GM19035 (cell line): Measurements from ENCODE around the gene FIP1L1.
"Not testable (repeated sequence)": the region's sequence is repeated elsewhere in the genome, so short reads cannot be mapped to it uniquely, and the experiment has no call there.

Experiments used
- ATAC-seq: cut with Tn5 transposase; IDR thresholded peaks from one replicate; pipeline ENCODE4 v1.9.1; 2021; ENCODE audit not compliant: unreplicated experiment

Gene FIP1L1

DNA sequence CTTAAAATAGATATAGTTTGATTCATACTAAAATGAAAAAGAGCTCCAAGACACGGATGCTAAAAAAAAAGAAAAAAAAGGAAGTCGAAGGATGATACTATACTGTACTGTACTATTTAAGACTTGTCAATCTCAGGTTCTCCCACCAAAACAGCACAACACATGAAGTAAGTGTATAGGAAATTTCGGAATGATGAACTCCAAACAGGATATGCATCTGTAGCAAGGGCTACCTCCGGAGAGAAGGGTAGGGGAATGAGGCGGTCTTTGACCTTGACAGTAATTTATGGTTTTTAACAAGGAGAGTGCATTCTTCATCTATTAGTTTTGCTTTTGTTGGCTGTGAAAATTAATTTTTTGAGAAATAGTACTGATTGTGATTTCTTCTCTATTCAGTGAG is 541 bp upstream of the FIP1L1 start:
- ATAC-seq: no peak

DNA sequence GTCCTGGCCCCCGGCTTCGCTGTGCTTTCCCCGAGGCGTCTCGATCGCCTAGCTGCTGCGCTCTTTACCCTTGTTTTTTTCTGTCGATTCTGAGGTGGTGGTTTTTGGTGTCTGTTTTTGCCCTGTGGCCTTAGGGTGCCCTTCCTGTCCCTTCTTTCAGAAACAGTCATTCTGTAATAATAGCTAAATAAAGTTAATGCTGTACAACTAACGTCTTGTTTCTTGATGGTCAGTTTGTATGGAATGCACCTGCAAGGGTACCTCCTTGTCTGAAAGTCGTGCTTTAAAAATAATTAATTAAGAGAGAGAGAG is 686 bp downstream of the FIP1L1 start:
- peak; percentile 43 for ATAC-seq

DNA sequence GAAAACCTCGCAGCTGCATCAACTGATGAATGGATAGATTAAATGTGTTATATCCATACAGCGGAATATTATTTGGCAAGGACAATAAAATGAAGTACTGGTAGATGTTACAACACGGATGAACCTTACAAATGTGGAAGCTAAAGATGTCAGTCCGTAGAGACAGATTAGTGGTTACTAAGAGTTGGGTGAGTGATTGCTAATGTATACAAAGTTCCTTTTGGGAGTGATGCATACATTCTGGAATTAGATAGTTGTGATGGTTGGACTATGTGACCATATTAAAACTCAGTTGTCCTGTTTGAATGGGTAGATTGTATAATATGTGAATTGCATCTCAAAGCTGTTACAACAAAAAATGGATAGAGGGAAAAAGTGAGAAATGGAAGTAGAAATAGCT is 2.8 kb downstream of the FIP1L1 start:
- ATAC-seq: no peak

DNA sequence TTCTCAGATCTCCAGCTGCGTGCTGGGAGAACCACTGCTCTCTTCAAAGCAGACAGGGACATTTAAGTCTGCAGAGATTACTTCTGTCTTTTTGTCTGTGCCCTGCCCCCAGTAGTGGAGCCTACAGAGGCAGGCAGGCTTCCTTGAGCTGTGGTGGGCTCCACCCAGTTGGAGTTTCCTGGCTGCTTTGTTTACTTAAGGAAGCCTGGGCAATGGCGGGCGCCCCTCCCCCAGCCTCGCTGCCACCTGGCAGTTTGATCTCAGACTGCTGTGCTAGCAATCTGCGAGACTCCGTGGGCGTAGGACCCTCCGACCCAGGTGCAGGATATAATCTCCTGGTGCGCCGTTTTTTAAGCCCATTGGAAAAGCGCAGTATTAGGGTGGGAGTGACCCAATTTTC is 32.0 kb downstream of the FIP1L1 start:
- ATAC-seq: not testable (repeated sequence)

DNA sequence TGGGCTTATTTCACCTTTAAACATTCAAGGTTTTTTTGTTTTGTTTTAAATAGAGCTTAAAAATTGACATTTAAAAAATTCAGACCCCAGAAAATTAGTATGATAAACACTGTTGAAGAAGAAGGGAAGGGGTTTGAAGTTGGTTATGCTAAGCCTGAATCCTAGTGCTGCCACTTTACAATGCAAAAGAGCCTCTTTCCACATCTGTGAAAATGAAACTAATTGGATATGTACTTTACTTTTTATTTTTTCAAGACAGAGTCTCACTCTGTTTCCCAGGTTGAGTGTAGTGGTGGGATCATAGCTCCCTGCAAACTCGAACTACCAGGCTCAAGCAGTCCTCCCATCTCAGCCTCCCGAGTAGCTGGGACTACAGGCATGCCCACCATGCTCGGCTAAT is 41.8 kb downstream of the FIP1L1 start:
- ATAC-seq: no peak

DNA sequence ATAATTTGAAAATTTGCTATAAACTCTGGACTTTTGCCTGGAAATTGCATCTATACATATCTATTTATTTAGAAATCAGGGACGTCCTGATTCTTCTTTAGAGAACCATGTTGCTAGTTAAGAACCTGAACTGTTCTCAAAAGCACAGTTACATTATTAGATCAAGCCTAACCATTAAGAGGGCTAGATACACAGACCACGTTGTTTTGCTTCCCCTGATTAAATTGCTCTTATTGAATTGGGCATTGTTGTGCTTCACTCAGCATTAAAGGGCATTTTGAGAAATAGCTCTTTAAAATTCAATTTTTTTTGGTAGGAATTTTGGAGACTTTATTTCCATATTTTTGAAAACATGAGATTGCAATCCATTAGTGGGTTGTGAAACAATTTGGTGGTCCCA is 44.4 kb downstream of the FIP1L1 start:
- ATAC-seq: no peak

DNA sequence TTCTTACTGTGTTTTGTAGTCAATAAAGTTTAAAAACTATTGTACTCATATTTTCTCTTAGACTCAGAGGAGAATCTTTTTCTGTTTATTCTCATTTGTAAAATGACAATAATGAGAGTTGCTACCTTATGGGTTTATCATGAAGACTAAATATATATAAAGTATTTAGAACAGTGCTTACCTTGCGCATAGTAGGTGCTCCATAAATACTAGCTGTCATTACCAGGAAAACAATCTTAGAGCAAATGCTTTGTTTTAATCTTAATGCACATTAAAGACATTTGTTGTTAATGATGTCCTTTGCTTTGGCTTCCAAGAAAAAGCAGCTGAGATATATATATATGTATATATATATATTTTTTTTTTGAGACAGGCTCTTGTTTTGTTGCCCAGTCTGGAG is 44.9 kb downstream of the FIP1L1 start:
- ATAC-seq: no peak

DNA sequence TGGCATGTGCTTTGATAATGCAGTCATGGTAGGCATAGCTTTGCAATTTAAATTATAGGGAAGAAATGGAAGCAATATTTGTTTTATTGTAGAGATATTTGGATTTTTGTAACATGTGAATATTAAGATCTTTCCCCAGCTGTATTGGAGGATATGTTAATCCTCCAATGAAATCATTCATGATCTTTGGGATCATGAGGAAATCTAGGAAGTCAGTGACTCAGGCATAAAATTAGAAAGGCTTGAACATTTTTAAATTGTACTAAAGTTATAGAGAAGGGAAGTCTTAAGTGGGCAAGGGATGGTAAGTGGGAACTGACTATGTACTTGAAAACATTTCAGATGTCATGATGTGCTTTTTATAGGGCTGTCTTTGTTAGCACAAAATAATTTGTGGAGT is 46.8 kb downstream of the FIP1L1 start:
- ATAC-seq: no peak

DNA sequence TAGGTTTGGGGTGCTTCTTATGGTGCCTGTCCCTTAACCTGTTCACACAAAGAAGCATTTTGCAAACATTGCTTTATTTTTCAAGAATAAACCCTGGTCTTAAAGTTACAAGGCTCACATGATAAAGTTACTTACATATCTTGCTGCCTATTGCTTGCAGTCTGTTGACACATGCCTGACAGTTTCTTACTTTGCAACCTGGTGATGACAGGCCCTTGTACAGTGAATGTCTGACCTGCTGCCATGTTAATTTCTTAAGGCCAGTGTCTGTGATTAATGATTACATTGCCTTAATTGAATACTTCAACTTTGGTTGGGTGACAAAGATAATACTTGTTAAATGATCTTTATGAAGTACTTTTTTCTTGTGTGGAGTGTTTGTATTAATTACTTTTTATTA is 49.9 kb downstream of the FIP1L1 start:
- ATAC-seq: no peak

DNA sequence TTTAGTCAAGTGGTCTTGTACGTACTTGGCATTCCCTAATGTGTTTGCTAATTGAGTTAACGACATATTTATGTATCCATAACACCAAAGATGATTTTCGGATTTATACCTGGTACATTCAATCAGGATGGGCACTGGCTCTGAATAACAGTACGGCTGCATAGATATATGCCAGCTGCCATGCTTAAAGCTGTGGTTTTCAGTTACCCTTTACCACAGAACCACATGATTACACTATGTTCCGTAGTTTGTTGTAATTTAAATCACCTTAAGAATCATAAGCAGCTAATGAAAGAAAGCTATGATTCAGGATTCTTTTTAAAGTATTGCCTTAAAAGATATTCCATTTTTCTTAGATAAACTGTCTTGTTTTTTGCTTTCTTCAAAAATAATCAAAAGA is 53.6 kb downstream of the FIP1L1 start:
- ATAC-seq: no peak

DNA sequence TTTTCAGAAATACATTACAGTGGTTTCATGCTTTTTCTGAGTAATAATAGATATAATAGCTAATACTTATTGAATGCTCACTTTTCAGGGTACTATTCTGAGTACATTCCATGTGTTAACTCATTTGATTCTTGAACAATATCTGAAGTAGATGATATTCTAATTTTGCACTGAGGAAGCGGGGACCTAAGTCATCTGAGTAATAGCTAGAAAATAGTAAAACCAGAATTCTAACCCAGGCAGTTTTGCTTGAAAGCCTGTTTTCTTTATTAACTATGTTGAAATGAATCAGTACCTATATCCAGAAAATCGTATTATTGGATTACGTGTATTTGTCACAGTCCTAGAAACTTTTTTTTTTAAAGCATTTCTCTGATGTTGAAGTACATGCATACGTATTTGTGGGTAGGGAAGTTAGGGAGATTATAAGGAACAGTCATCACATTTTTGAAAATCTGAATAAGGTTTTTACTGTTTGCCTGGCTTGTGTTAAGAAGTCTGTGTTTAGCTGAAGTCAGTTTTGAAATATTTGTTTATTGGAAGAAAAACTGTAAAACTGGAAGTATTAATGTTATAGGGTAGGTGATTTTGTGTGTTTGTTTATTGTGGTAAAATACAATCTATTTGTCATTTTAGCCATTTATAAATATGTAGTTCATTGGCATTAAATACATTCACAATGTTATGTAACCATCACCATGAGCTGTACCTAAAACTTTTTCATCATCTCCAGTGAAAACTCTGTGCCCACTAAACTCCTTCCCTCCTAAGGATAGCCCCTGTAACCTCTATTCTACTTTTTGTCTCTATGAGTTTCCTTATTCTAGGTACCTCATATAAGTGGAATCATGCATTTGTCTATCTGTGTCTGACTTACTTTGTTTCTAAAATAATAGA is 55.3 kb downstream of the FIP1L1 start:
- ATAC-seq: peak; percentile 57

DNA sequence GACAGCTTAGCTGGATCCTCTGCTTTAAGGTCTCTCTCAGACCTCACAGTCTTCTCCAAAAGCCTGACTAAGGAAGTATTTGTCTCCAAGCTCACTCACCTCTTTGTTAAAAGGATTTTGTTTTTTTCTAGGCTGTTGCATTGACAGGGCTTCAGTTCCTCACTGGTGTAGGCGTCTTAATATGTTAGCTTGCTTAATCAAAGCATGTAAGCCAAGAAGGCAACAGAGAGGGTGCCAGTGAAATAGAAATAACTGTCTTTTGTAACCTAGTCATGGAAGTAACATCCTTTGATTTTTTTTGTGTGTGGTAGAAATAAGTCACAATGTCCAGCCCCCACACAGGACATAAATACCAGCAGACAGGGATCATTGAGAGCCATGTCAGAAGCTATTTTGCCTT is 58.8 kb downstream of the FIP1L1 start:
- ATAC-seq: no peak

DNA sequence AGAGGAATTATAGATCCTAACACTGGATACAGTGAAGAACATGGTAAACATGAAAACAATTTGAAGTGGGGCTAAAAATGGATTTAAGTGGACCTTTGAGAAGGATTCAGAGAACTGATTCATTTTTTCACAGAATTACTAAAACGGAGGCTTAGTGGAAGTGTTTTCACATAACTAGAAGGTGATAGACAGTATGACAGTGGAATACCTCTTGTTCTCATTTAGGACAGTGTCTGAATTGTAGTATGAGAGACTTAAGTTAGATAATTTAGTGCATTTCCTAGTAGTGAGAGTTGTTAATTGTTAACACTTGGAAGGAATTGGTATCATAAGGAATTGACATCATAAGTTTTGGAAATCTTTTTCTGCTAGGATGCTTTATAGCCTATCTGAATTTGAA is 64.1 kb downstream of the FIP1L1 start:
- ATAC-seq: no peak

DNA sequence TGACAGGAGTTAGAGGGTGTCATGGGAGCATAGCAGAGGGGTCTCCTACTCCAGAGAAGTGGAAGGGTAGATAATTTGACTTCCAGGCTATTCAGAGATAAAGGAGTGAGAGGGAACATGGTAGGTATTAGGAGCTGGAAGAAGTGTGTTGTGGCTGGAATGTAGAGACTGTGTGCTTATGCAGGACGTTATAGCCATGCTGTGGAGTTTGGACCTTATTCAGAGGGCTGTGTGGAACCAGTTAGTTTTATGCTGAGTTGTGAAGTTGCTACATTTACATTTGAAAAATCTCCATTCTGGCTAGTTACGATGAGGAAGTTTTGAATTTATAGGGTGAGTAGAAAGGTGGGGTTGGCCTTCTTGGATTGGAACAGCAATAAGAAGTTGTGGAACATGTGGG is 67.5 kb downstream of the FIP1L1 start:
- no peak for ATAC-seq

DNA sequence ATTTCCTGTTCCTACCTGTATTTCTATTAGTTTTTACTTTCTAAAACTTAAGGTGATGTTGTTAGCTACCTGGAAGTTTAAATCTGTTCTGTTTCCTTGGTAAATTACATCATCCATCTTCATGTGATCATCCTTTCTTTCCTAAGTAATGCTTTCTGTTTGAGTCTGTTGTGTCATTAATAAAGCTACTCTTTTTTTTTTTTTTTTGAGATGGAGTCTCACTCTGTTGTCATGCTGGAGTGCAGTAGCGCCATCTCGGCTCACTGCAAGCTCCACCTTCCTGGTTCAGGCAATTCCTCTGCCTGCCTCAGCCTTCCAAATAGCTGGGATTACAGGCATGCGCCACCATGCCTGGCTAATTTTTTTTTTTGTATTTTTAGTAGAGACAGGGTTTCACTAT is 73.3 kb downstream of the FIP1L1 start:
- no peak for ATAC-seq

DNA sequence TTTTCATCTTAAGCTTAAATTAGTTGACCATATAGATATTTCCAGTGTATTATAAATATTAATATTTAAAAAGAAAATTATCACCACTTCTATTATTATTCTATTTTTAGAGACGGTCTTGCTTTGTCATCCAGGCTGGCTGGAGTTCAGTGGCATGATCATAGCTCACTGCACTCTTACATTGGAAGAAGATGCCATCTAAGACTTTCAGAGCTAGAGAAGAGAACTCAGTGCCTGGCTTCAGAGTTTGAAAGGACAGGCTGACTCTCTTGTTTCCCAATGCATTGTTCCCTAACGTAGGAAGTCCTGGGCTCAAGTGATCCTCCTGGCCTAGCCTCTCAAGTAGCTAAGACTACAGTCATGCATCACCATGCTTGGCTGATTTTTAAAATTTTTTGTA is 75.9 kb downstream of the FIP1L1 start:
- no peak for ATAC-seq

DNA sequence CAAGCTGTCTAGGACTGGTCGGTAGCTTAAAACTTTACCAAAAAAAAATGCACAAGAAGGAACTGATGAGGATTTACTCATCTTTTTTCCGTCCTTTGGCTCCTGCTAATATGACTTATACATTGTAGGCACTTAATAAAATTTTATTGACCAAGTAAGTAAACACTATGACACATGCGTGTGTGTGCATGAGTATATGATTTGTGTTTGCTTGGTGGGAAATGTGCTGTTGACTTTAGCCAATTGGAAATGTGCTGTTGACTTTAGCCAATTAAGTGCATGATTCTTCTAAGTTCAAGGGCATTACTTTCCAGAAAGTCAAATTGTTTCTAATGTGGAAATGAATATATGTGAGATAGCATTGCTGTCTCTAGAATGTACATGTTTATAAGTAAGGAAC is 78.3 kb downstream of the FIP1L1 start:
- ATAC-seq: no peak

DNA sequence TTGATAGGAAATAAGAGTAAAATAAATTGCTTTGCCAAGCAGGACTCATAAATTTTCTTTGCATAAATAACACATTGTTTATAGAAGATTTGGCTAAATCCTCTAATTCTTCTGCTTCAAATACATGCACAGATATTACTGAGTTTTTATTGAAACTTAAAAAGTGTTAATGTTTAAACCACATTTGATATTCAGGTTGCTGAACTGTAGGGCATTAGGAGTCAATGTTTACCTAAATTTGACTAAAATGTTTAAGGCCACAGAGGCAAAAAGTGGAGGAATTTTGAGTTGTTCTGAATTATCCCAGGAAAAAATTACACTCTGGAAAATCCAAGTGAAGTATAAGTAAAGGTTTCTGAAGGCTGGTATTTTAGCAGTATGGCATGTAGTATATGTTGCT is 78.7 kb downstream of the FIP1L1 start:
- ATAC-seq: no peak

DNA sequence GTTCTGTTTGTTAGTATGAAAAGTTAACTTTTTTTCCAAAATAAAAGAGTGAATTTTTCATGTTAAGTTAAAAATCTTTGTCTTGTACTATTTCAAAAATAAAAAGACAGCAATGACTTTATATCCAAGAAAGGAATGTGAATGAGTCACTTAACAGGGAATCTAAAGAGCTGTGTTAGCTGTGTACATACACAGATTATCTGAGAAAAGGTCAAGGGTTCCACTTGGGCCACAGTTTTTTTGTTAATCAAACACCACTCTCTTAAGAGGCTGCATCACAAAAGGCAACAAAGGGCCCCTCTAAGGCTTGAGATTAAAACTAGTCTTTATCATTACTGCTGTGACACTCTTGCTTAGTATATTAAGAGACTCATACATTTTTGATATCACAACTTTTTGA is 82.1 kb downstream of the FIP1L1 start:
- ATAC-seq: no peak

DNA sequence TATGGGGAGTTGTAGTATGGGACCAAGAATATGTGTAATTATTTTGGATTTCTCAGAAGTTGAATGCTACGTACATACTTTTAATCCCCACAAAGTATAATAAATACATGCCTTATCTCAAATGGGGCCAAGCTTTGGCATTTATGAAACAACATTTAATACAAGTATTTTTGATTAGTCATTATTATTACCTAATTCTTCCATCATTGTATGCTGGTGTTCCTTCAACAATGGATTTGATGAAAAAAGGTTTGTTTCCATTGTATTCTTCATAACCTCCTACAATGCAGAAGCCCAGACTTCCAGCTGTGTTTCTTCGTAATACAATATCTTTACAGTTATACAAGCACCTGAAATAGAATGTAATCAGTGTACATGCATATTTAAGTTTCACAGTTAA is 83.8 kb downstream of the FIP1L1 start:
- no peak for ATAC-seq

DNA sequence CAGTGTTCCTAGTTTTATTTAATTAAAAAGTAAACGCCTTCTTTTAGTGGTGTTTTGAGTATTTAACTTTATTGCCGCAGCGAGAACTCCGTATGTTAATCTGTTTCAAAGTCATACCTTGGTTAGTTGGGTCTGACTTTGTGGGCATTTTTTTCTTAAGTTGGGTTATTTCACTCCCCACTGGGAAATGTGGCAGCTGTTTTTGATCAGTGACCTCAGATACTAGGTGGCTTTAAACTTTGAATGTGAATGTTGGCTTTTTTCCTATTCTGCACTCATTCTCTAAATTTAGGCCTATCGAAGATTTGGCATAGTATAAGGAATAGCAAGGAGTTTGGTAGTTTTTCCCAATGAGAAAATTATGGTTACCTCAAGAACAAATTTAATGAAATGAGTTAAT is 85.9 kb downstream of the FIP1L1 start:
- no peak for ATAC-seq

DNA sequence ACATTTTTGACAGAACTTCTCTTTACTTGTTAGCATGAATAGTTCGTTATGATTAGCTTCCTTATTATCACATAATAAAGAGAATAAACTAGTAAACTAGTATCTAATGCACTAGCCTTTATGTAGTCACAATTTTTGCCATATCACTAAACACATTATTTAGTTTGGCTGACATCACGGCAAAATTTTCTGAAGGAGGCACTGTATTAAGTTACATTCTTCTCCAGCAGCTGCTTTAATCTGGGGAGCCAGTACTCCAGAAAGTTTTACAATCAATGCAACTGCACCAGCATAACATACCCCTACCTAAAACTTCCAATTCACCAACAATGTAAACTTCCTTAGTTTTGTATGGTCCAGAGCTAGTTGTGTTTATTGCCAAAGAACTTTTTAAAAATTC is 87.8 kb downstream of the FIP1L1 start:
- no peak for ATAC-seq

DNA sequence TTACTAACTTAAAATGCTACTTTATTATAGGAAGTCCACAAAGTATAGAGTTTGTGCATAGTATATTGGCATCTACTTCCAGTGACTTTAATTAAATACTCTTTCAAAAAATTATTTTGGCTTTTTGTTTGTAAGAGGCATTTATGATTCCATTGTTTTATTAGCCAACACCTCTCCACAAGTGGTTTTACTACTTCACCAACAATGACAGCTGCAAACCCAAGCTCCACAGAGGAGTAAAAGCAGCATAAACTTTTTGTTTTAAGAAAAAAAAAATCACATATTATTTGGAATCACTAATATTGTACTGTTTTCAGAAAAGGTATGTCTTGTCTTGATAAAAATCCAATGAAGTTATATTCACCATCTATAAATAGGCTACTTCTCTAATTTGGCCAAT is 88.5 kb downstream of the FIP1L1 start:
- no peak for ATAC-seq
